ENCODE data around the gene GLIPR2. TPM values are rescaled to one million over a fixed set of nuclear protein-coding genes. Genes with fewer than 3 reads are reported as not detected.

The GLIPR2 gene
- total and polyA plus RNA-seq, 2 of the 13 experiments (the other 11 are each of a cell fraction or from before 2014, with no cell fraction given) = 0.08 to 0.42 TPM

- TF ChIP-seq HMG20A (CRISPR knock-in tag; IDR thresholded peaks at IDR 0.05; ENCODE audit: borderline replicate concordance) (peak; percentile 10; the same call in 1 of the 2 replicates), ZBTB25 (CRISPR knock-in tag; IDR thresholded peaks at IDR 0.05) (0 out of 2 replicates have a peak, but pooled peaks have one; percentile 58), ZNF766 (CRISPR knock-in tag; IDR thresholded peaks at IDR 0.05; ENCODE audit: borderline replicate concordance) (peak; percentile 82), ZNF142 (CRISPR knock-in tag; IDR thresholded peaks at IDR 0.05) (peak; percentile 81; the same call in 1 of the 2 replicates), SOX5 (CRISPR knock-in tag; IDR thresholded peaks at IDR 0.05; ENCODE audit: borderline replicate concordance) (peak; percentile 22; the same call in 1 of the 2 replicates), RERE (CRISPR knock-in tag; IDR thresholded peaks at IDR 0.05; ENCODE audit: low read depth) (no peak), ZNF232 (CRISPR knock-in tag; IDR thresholded peaks at IDR 0.05; ENCODE audit: borderline replicate concordance) (peak; percentile 88), SP2 (CRISPR knock-in tag; IDR thresholded peaks at IDR 0.05) (peak; percentile 85), SMAD9 (CRISPR knock-in tag; IDR thresholded peaks at IDR 0.05) (peak; percentile 30; the same call in 1 of the 2 replicates), THAP9 (CRISPR knock-in tag; IDR thresholded peaks at IDR 0.05; ENCODE audit: borderline replicate concordance) (no peak; the same call in 1 of the 2 replicates), GZF1 (CRISPR knock-in tag; IDR thresholded peaks at IDR 0.05) (0 out of 2 replicates have a peak, but pooled peaks have one; percentile 44), REXO4 (CRISPR knock-in tag; IDR thresholded peaks at IDR 0.05; ENCODE audit: borderline replicate concordance) (no peak)
These were observed 54.1 kb downstream of the GLIPR2 start, which contains the start of gene CLTA (continued) for GRCh38 chr9:36190388-36191289.
